NCI-H748 (cell line): Measurements from ENCODE around the gene NRGN.

Source experiments
- DNase-seq: peaks from one replicate; lab custom pipeline; 2025; ENCODE audit not compliant: unreplicated experiment; lab: John Stamatoyannopoulos, UW

The NRGN gene

GRCh38 chr11:124739479-124740276, at the start of gene NRGN:
NRGN (plus strand) TSS chr11:124739942; CDS start chr11:124740085, 143 bp downstream.
- DNase-seq = peak; percentile 91

GRCh38 chr11:124693142-124693541, 46.6 kb upstream of the NRGN start:
- DNase-seq = no peak

- no peak for DNase-seq
Measured at GRCh38 chr11:124699547-124699946, 40.2 kb upstream of the NRGN start.

- DNase-seq = no peak
Measured at GRCh38 chr11:124700028-124700427, 39.7 kb upstream of the NRGN start.

- DNase-seq = no peak
Measured at GRCh38 chr11:124707829-124708228, 31.9 kb upstream of the NRGN start.

- DNase-seq = peak; percentile 27
Measured at GRCh38 chr11:124712392-124712791, 27.4 kb upstream of the NRGN start.

- DNase-seq = no peak
Measured at GRCh38 chr11:124716591-124716990, 23.2 kb upstream of the NRGN start.

- DNase-seq = no peak
Measured at GRCh38 chr11:124717421-124717785, 22.3 kb upstream of the NRGN start.

GRCh38 chr11:124717786-124718651, 21.7 kb upstream of the NRGN start:
- DNase-seq = peak; percentile 46

GRCh38 chr11:124718801-124719200, 20.9 kb upstream of the NRGN start:
- no peak for DNase-seq

- no peak for DNase-seq
Measured at GRCh38 chr11:124719534-124719933, 20.2 kb upstream of the NRGN start.

- no peak for DNase-seq
Measured at GRCh38 chr11:124722176-124722575, 17.6 kb upstream of the NRGN start.

- DNase-seq = no peak
Measured at GRCh38 chr11:124724979-124725718, 14.6 kb upstream of the NRGN start.

GRCh38 chr11:124725719-124726105, 14.0 kb upstream of the NRGN start:
- no peak for DNase-seq

- DNase-seq = no peak
Measured at GRCh38 chr11:124727474-124727873, 12.3 kb upstream of the NRGN start.

GRCh38 chr11:124728134-124728533, 11.6 kb upstream of the NRGN start:
- DNase-seq = no peak

- no peak for DNase-seq
Measured at GRCh38 chr11:124729571-124729970, 10.2 kb upstream of the NRGN start.

- no peak for DNase-seq
Measured at GRCh38 chr11:124732230-124732629, 7.5 kb upstream of the NRGN start.

- DNase-seq = no peak
Measured at GRCh38 chr11:124736736-124737135, 3.0 kb upstream of the NRGN start.

GRCh38 chr11:124737638-124738305, 2.0 kb upstream of the NRGN start:
- no peak for DNase-seq
